ENCODE results near the gene UBN1. TPM values are rescaled to one million over a fixed set of nuclear protein-coding genes. Genes with fewer than 3 reads are reported as not detected.
"Not testable (repeated sequence)": the region's sequence is repeated elsewhere in the genome, so short reads cannot be mapped to it uniquely, and the experiment has no call there.

The UBN1 gene
- total RNA-seq, 1 donor from 2014 or later = 42.1 TPM

- peak; percentile 13 for ATAC-seq (ENCODE audit: poor library complexity)
- DNase-seq = no peak
- intact Hi-C loops (cut with DNase I) = no loop called here
These were observed 46.0 kb downstream of the UBN1 start for GRCh38 chr16:4893103-4893862.

GRCh38 chr16:4894276-4895150, 47.2 kb downstream of the UBN1 start:
- intact Hi-C loops (cut with DNase I) = no loop called here
- no peak for ATAC-seq (ENCODE audit: poor library complexity)

GRCh38 chr16:4895366-4895765, 48.1 kb downstream of the UBN1 start:
- ATAC-seq (ENCODE audit: poor library complexity) (no peak), DNase-seq (no peak)
- intact Hi-C loops (cut with DNase I) = no loop called here

More at GRCh38 chr16:4894276-4895150, 47.2 kb downstream of the UBN1 start:
- no peak for DNase-seq

- ATAC-seq (ENCODE audit: poor library complexity); DNase-seq; intact Hi-C loops (cut with DNase I): not testable (repeated sequence)
These were observed 49.5 kb downstream of the UBN1 start for GRCh38 chr16:4896761-4897160.

- ATAC-seq (ENCODE audit: poor library complexity) (no peak), DNase-seq (no peak)
- intact Hi-C loops (cut with DNase I) = no loop called here
These were observed 50.0 kb downstream of the UBN1 start for GRCh38 chr16:4897328-4897727.

- ATAC-seq (ENCODE audit: poor library complexity) (no peak), DNase-seq (no peak)
- intact Hi-C loops (cut with DNase I) = no loop called here
These were observed 51.7 kb downstream of the UBN1 start for GRCh38 chr16:4898811-4899473.

- ATAC-seq (ENCODE audit: poor library complexity) (no peak), DNase-seq (no peak)
- intact Hi-C loops (cut with DNase I) = no loop called here
These were observed 52.2 kb downstream of the UBN1 start for GRCh38 chr16:4899474-4899846.

- no peak for ATAC-seq (ENCODE audit: poor library complexity)
- intact Hi-C loops (cut with DNase I) = no loop called here
- DNase-seq = no peak
These were observed 52.8 kb downstream of the UBN1 start for GRCh38 chr16:4900036-4900435.

GRCh38 chr16:4900750-4901149, 53.5 kb downstream of the UBN1 start:
- ATAC-seq (ENCODE audit: poor library complexity) = no peak
- intact Hi-C loops (cut with DNase I) = no loop called here
- DNase-seq = no peak

- ATAC-seq (ENCODE audit: poor library complexity) = no peak
These were observed 54.8 kb downstream of the UBN1 start for GRCh38 chr16:4902038-4902437.

GRCh38 chr16:4904108-4904941, 57.0 kb downstream of the UBN1 start:
- intact Hi-C loops (cut with DNase I) = no loop called here
- ATAC-seq (ENCODE audit: poor library complexity) = no peak
- no peak for DNase-seq

More at GRCh38 chr16:4902038-4902437, 54.8 kb downstream of the UBN1 start:
- intact Hi-C loops (cut with DNase I) = no loop called here
- no peak for DNase-seq

GRCh38 chr16:4904942-4905615, 57.8 kb downstream of the UBN1 start:
- intact Hi-C loops (cut with DNase I) = no loop called here
- ATAC-seq (ENCODE audit: poor library complexity) (no peak), DNase-seq (no peak)

- intact Hi-C loops (cut with DNase I) = no loop called here
- no peak for ATAC-seq (ENCODE audit: poor library complexity)
These were observed 61.6 kb downstream of the UBN1 start for GRCh38 chr16:4908854-4909401.

GRCh38 chr16:4909825-4910224, 62.5 kb downstream of the UBN1 start:
- intact Hi-C loops (cut with DNase I) = no loop called here
- no peak for DNase-seq
- ATAC-seq (ENCODE audit: poor library complexity) = no peak

More at GRCh38 chr16:4908854-4909401, 61.6 kb downstream of the UBN1 start:
- DNase-seq = no peak

GRCh38 chr16:4910828-4911227, 63.5 kb downstream of the UBN1 start:
- ATAC-seq (ENCODE audit: poor library complexity) = no peak
- intact Hi-C loops (cut with DNase I) = no loop called here
- no peak for DNase-seq

- intact Hi-C loops (cut with DNase I) = no loop called here
- ATAC-seq (ENCODE audit: poor library complexity) = no peak
These were observed 64.7 kb downstream of the UBN1 start for GRCh38 chr16:4911970-4912386.

GRCh38 chr16:4913130-4913773, 66.0 kb downstream of the UBN1 start:
- intact Hi-C loops (cut with DNase I) = no loop called here
- ATAC-seq (ENCODE audit: poor library complexity) = no peak
- no peak for DNase-seq

More at GRCh38 chr16:4911970-4912386, 64.7 kb downstream of the UBN1 start:
- no peak for DNase-seq
